Astrocyte of the cerebellum (primary cell): ENCODE data around the gene CAMTA1.

Experiments
- DNase-seq: peaks from one replicate; pipeline ENCODE4 v3.0.0-alpha.2; 2011; ENCODE audit warnings: low read depth
- H3K4me3 ChIP-seq: 2 replicates; pipeline ENCODE4 v1.5.1; 2011; ENCODE audit warnings: mild to moderate bottlenecking, low read depth, low read length, moderate library complexity
- in situ Hi-C: cut with HindIII; loops from 2 replicates; pipeline ENCODE4 v1.10.0; 2017; ENCODE audit warnings: low sequenced_read_pairs
- TF ChIP-seq, protein P1 (sequence below): IDR thresholded peaks from 2 replicates; pipeline ENCODE4 v1.5.1; 2012; ENCODE audit warnings: low read length, low read depth, moderate library complexity, mild to moderate bottlenecking; ENCODE audit errors: missing control alignments

CAMTA1 gene

DNA sequence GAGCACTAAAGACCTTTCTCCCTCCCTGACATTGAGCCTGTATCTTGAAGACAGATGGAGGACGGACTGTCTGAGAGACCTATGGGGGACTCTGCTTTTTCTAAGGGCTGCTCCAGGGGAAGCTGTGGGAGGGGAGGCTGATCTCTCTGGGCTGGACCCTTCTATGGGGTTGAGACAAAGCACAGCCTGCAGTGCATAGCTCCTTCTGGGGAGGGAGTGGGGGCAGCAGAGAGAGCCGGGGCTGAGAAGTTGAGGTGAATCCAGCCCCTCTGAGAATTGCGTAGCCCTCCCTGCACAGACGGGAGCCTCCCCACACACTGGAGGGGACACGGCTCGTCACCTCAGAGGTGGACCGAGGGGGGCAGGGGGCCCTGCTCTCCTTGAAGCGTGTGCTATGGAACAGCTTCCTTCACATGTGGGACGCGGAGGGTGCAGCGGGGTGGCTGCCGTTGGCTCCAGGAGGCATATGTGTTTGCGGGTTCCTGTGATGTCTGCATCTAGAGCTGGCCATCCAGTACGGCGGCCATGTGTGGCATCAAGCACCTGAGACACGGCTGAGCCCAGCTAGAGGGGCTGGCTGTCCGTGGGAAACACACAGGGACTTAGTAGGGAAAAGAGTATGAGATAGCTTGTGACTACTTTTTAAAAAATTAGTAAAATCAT is 299.1 kb downstream of the CAMTA1 start:
- in situ Hi-C loops = no loop called here

DNA sequence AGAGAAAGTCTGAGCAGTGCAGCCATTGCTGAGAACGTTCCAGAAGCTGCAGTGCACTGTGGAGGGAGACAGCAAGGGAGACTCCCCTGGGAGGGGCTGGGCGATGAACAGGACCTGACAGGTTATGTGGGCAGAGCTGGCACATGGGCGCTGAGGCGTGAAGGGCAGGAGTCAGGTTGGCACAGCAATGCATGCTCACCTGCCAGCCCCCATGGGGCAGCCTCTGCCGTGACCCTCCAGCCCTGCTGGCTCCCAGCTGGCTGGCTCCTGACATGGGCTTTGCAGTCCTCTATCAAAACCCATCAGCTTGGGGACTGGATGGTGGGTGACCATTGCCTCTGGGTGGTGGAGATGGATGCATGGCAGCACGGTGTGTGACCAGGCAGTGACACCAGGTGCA is 300.3 kb downstream of the CAMTA1 start:
- TF ChIP-seq, protein P1, sequence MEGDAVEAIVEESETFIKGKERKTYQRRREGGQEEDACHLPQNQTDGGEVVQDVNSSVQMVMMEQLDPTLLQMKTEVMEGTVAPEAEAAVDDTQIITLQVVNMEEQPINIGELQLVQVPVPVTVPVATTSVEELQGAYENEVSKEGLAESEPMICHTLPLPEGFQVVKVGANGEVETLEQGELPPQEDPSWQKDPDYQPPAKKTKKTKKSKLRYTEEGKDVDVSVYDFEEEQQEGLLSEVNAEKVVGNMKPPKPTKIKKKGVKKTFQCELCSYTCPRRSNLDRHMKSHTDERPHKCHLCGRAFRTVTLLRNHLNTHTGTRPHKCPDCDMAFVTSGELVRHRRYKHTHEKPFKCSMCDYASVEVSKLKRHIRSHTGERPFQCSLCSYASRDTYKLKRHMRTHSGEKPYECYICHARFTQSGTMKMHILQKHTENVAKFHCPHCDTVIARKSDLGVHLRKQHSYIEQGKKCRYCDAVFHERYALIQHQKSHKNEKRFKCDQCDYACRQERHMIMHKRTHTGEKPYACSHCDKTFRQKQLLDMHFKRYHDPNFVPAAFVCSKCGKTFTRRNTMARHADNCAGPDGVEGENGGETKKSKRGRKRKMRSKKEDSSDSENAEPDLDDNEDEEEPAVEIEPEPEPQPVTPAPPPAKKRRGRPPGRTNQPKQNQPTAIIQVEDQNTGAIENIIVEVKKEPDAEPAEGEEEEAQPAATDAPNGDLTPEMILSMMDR = no peak
- in situ Hi-C loops = no loop called here
- H3K4me3 ChIP-seq = no peak overlapping the region
- no peak for DNase-seq

More for the DNA sequence above, 299.1 kb downstream of the CAMTA1 start:
- TF ChIP-seq, protein P1 = no peak
- no peak for DNase-seq
- H3K4me3 ChIP-seq = no peak overlapping the region

DNA sequence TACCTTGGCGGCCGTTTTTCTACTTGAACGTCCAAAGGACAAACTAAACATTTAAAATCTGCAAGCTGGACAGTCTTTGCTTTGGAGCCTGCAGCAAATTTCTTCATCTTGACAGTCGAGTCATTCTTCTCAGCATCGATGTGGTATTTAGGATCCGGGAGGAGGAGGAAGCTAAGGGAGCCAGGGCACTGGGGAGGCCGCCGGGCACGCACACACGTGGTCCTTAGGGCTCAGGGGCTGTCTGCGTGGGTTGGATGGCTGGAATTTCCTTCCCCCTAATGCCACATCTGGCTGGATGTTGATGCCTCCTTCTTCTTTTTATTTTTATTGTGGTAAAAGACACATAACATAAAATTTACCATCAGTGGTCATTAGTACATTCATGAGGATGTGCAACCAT is 300.9 kb downstream of the CAMTA1 start:
- TF ChIP-seq, protein P1 = no peak
- in situ Hi-C loops = no loop called here
- no peak for DNase-seq
- no peak overlapping the region for H3K4me3 ChIP-seq

- TF ChIP-seq, protein P1 = no peak
- no peak overlapping the region for H3K4me3 ChIP-seq
- DNase-seq = no peak
- in situ Hi-C loops = no loop called here
Observed at GRCh38 chr1:7087888-7088287, 302.6 kb downstream of the CAMTA1 start.

- TF ChIP-seq, protein P1 = no peak
- DNase-seq = no peak
- no peak overlapping the region for H3K4me3 ChIP-seq
- in situ Hi-C loops = no loop called here
Observed at GRCh38 chr1:7089497-7089896, 304.2 kb downstream of the CAMTA1 start.

DNA sequence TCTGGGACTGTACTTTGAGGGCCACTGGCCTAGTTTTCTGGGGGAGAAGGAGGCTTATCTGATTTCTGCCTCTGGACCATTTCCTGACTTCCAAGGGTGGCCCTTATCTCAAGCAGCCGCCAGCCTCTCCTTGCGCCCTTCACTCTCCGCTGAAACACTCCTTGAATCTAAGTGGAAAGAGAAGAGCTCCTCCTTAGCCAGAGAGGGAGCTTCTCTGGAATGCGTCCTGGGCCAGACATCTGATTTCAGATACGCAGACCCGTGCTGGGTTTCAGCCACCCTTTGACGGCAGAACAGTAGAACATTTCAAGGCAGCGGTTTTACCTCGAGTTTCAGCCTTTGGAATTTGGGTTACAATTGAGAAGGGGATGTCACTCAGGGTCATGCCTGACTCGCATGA is 308.0 kb downstream of the CAMTA1 start:
- TF ChIP-seq, protein P1 = no peak
- in situ Hi-C loops = no loop called here
- no peak overlapping the region for H3K4me3 ChIP-seq
- no peak for DNase-seq
